ENCODE data around the gene SLAMF7. TPM values are rescaled to one million over a fixed set of nuclear protein-coding genes. Genes with fewer than 3 reads are reported as not detected.
"Not testable (repeated sequence)": the region's sequence is repeated elsewhere in the genome, so short reads cannot be mapped to it uniquely, and the experiment has no call there.

The SLAMF7 gene
- total RNA-seq, 1 experiment from 2014 or later: 3.9 TPM

DNA sequence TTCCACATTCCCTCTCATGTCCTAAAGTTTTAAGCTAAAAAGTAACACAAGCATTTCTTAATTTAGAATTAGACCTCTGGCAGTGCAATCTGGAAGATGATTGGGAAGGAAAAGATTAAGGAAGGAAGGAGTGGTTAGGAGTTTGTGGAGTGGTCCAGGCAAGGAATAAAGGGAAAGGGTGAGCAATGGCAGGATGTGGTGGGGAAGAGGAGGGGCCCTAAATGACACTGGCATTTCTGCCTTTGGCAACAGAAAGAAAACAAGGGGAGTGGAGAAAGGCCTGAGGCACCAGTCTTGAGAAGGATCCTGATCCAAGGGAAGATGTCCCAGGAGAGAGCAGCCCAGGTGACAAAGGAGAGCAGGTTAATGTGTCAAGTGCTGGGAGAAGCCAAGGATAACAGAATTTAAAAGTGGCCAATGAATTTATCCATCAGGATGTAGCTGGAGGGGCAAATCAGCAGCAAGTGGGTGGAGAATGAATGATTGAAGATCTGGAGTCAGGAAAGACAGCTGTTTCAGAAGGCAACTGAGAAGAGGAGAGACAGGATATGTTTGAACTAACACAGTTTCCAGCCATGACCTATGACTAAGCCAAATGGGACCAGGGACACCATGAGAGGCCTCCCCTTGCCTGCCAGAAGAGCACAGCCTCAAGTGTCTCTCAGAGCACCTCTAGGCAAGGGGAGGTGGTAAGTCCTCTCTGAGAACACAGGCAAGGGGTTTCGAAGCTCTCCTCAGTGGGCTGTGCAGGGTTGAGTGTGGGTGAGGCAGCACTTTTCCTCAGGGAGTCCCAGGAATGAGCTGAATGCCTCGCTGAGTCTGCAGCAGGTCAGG is 36.1 kb downstream of the SLAMF7 start:
- DNase-seq (ENCODE audit: low read depth): peak; percentile 47

- DNase-seq (ENCODE audit: low read depth): no peak
These were observed 37.1 kb downstream of the SLAMF7 start for GRCh38 chr1:160776178-160776577.

- DNase-seq (ENCODE audit: low read depth): peak; percentile 22
These were observed 38.5 kb downstream of the SLAMF7 start for GRCh38 chr1:160777486-160778089.

GRCh38 chr1:160778976-160779375 is 39.9 kb downstream of the SLAMF7 start:
- DNase-seq (ENCODE audit: low read depth): no peak

GRCh38 chr1:160779626-160780397 is 40.8 kb downstream of the SLAMF7 start:
- peak; percentile 26 for DNase-seq (ENCODE audit: low read depth)

DNA sequence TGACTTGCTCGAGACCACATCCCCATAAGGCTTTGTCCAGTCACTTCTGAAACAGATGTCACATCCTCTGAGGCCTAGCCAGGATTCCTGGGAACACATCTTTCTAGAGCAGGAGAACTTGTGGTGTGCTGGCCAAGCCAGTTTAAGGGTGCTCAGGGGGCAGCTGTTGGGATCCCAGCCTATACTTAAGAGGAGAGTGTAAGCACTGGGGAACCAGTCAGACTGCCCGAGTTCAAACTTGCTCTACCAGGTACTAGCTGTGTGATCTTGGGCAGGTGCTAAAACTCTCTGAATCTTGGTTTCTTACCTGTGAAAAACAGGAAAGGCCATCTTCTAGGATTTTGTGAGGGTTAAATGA is 41.3 kb downstream of the SLAMF7 start:
- DNase-seq (ENCODE audit: low read depth): no peak

DNA sequence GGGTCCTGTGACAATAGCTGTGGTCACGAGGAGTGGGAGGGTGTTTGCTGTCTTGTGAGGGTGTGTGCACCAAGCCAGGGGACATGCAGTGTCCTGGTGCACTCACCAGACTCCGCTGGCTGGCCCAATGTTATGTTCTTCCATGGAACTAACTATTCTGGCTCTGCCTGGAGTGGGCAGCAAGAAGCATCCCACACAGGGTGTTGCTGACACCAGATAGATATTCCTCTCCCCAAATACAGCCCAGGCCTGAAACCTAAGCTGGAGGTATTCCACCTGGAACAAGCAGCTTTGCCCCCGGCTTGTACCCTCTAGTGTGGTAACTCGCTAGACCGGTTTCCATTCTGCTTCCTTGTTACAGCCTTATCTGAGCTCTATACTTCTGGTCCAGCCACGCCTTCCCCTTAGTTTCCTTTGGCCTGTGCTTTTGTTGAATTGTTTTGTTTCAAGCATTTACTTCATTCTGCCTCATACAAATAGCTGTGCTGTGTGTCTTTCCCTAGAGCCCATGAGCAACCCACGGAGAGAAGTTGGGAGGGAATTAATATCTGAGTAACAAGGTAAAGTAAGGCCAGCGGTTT is 42.2 kb downstream of the SLAMF7 start:
- DNase-seq (ENCODE audit: low read depth): no peak

DNA sequence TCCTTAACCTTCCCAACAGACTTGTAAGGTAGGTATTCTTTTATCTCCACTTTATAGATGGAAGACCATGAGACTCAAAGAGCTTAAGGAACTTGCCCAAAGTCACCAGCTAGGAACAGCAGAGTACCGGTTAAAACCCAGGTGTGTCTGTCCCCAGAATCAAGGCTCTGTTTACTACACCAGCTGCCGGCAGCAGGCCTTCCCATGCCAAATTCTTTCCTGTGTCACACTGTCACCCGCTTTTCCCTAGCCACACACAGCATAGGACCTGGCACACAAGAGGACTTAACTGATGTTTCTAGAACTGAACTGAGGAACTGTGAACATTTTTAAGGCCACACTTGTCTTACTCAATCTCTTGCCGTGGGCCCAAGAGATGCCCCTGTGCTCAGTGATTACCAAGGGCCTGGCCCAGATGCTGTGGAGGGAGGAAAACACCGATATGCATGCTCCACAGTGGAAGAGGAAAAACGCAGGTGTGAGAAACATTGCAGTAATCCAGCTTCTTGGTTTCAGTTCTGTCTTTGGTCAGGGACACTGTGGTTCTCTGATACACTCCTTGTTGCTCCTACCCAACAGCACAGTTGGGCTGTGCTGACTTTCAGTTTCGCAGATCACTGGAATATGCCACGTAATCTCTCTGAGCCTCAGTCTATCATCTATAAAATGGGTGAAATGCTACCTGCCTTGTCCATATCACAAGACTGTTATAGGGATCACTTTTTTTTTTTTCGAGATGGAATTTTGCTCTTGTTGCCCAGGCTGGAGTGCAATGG is 43.1 kb downstream of the SLAMF7 start:
- DNase-seq (ENCODE audit: low read depth): no peak

- DNase-seq (ENCODE audit: low read depth): not testable (repeated sequence)
These were observed 44.1 kb downstream of the SLAMF7 start for GRCh38 chr1:160782988-160783765.

GRCh38 chr1:160789051-160789701 is 50.1 kb downstream of the SLAMF7 start:
- no peak for DNase-seq (ENCODE audit: low read depth)

GRCh38 chr1:160789702-160790611 is 50.9 kb downstream of the SLAMF7 start:
- peak; percentile 16 for DNase-seq (ENCODE audit: low read depth)

- DNase-seq (ENCODE audit: low read depth): no peak
These were observed 55.3 kb downstream of the SLAMF7 start for GRCh38 chr1:160794376-160794775.

DNA sequence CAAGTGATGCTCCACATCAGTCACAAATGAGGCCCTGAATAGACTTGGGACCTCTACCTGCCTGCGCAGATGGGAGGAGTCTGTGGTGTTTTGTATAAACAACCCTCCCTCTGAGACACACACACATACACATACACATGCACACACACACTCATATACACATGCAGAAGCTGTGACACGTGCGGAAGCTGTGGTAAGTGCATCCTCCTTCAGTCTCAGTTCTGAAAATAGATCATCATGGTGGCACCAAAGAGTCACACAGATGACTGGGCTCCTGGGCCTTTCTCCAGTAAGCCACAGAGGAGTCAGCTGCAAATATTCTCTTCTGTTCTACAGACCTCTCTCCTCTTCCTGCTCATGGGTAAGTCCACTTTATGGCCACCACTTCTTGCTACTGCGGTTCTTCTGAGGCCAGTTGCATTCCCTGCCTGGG is 56.9 kb downstream of the SLAMF7 start, which contains the start of gene LY9:
TSS of gene LY9 (plus strand) at position 224 of the 433 bp plus-strand sequence. CDS start at position 238, 14 bp downstream.
- DNase-seq (ENCODE audit: low read depth): no peak

GRCh38 chr1:160797271-160797709 is 58.2 kb downstream of the SLAMF7 start:
- DNase-seq (ENCODE audit: low read depth): no peak

- no peak for DNase-seq (ENCODE audit: low read depth)
These were observed 58.8 kb downstream of the SLAMF7 start for GRCh38 chr1:160797861-160798273.

DNA sequence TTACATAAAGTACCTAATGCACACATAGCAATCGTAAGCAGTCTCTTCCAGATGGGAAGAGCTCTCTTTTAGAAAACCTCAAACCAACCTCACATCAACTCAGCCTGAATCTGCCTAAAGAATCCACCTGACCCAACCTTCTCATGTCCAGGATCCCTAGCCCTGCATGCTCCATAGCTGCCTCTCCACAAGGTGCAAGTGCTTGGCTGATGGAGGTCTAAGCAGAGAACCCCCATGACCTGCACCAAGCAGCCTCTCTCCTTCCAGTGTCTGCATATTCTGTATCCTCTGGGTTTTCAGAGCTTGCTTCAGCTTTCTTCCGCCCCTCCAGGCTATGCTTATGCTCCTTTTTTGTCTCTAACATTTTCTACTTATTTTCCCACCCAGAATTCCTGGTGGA is 59.4 kb downstream of the SLAMF7 start:
- no peak for DNase-seq (ENCODE audit: low read depth)

GRCh38 chr1:160799641-160800040 is 60.6 kb downstream of the SLAMF7 start:
- DNase-seq (ENCODE audit: low read depth): no peak

DNA sequence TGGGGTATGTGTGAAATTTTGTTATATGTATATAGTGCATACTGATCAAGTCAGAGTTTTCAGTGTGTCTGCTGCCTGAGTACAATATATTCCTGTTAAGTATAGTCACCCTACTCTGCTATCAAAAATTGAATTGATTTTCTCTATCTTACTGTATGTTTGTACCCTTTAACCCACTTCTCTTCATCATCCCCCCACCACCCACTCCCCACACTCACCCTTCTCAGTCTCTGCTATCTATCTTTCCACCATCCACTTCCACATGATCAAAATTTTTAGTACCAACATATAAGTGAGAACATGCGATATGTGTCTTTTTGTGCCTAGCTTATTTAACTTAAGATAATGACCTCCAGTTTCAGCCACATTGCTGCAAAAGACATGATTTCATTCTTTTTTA is 61.1 kb downstream of the SLAMF7 start:
- no peak for DNase-seq (ENCODE audit: low read depth)
